Measurements from ENCODE around the gene CELSR3.

DNA sequence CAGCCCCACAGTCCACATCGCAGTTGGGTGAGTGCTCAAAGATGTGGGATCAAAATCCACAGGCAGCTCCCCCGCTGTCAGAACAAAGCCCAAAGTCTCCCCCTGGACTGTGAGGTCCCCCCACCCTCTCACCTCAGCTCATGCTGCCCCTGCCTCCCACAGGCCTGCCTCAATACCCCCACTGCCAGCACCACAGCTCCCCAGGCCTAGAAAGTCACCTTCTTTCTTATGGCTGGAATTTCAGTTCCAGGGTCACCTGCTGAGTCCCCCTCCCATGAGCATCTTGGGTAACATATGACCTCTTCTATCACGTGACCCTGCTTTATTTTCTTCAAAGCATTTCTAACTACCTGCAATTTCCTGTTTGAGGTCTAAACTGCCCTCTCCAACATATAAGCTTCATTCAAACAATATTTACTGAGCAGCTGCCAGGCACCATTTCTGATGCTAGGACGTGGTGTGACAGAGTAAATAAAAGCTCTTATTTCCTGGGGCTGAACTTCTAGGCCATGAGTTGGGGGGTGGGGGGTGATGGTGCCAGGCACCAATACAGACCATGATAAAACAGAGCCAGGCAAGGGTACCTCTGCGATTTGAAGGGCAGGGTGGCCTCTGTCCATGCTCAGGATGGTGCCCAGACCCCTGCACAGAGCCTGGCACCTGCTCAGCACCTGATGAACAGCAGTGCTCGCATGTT is 38.7 kb downstream of the CELSR3 start:
- TF ChIP-seq, protein P1, sequence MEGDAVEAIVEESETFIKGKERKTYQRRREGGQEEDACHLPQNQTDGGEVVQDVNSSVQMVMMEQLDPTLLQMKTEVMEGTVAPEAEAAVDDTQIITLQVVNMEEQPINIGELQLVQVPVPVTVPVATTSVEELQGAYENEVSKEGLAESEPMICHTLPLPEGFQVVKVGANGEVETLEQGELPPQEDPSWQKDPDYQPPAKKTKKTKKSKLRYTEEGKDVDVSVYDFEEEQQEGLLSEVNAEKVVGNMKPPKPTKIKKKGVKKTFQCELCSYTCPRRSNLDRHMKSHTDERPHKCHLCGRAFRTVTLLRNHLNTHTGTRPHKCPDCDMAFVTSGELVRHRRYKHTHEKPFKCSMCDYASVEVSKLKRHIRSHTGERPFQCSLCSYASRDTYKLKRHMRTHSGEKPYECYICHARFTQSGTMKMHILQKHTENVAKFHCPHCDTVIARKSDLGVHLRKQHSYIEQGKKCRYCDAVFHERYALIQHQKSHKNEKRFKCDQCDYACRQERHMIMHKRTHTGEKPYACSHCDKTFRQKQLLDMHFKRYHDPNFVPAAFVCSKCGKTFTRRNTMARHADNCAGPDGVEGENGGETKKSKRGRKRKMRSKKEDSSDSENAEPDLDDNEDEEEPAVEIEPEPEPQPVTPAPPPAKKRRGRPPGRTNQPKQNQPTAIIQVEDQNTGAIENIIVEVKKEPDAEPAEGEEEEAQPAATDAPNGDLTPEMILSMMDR (conservative IDR thresholded peaks at IDR 0.05; ENCODE audit: low read depth, low read length) = no peak
- TF ChIP-seq EZH2 (IDR thresholded peaks at IDR 0.05; ENCODE audit: low read length, unreplicated experiment) (no peak), EZH2phosphoT487 (IDR thresholded peaks at IDR 0.05; ENCODE audit: borderline replicate concordance, low read length) (no peak)

Measured in PC-3 (cell line).